ENCODE measurements around the gene GZMB. TPM values are rescaled to one million over a fixed set of nuclear protein-coding genes. Genes with fewer than 3 reads are reported as not detected.

The GZMB gene
- total RNA-seq, 1 experiment from 2014 or later = not detected

DNA sequence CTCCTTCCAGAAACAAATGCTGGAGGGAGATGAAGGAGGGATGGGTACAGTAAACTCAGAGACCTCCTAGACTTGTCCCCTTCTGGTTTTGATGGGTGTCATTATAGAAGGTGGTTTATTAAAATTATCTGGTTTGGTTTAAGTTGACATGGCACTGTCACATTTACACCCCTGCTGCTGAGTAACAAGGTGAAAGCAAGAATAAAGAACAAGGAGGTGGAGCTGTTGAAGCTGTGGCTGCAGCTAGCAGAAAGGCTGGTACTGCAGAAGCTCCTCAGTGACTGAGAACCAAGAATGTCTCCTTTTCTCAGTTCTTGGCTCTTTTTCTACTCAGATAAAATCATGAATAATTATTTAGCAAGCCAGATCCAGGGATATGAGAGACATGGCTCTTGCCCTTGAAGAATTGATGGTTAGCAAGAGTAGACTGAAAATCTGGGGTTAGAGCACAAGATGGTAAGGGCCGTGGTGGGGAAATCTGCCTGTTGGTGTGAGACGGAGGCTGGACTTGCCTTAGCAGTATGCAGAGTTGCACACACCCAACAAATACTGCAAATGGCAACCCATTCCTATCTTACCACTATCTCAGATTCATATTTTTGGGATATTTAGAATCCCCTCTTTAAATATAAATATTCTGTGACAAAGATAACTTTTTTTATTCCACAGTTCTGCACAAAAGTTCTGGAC, 24.2 kb downstream of the GZMB start, which contains the start of gene GZMH:
Gene GZMH, minus strand, starts transcription at position 31 of the 690 bp plus-strand sequence. CDS start 72 bp downstream, outside the sequence.
- ChIA-PET CTCF (interaction anchor here (0.7 to 1.5 kb wide), 2 partner anchors 70 to 97 kb away, joined by 3 read pairs; no protein-coding TSS in a partner anchor), POLR2A (no interaction called here)
- H3K27ac Mint-ChIP-seq (ENCODE audit: low read depth, unreplicated experiment) = no peak within 1 kb of the TSS
- H3K27me3 Mint-ChIP-seq (ENCODE audit: insufficient read depth, unreplicated experiment) = peaks cover 11% of the 10 kb centered on the region
- DNase-seq (ENCODE audit: unreplicated experiment) = no peak
- intact Hi-C loops (cut with micrococcal nuclease) = loop anchor here (5.0 kb wide), 1 partner anchor 68 kb away; no protein-coding TSS in a partner anchor
- no peaks in the 10 kb centered on the region for H3K36me3 Mint-ChIP-seq (ENCODE audit: insufficient read depth, unreplicated experiment)
- no TSS peak for BruUV-seq (replicated peaks)
- TF ChIP-seq, protein P1, sequence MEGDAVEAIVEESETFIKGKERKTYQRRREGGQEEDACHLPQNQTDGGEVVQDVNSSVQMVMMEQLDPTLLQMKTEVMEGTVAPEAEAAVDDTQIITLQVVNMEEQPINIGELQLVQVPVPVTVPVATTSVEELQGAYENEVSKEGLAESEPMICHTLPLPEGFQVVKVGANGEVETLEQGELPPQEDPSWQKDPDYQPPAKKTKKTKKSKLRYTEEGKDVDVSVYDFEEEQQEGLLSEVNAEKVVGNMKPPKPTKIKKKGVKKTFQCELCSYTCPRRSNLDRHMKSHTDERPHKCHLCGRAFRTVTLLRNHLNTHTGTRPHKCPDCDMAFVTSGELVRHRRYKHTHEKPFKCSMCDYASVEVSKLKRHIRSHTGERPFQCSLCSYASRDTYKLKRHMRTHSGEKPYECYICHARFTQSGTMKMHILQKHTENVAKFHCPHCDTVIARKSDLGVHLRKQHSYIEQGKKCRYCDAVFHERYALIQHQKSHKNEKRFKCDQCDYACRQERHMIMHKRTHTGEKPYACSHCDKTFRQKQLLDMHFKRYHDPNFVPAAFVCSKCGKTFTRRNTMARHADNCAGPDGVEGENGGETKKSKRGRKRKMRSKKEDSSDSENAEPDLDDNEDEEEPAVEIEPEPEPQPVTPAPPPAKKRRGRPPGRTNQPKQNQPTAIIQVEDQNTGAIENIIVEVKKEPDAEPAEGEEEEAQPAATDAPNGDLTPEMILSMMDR (IDR thresholded peaks at IDR 0.05; ENCODE audit: unreplicated experiment) = no peak
- no peaks in the 10 kb centered on the region for H3K4me1 Mint-ChIP-seq (ENCODE audit: insufficient read depth, unreplicated experiment)
- no peak within 1 kb of the TSS for H3K4me3 Mint-ChIP-seq (ENCODE audit: unreplicated experiment)
- H3K9me3 Mint-ChIP-seq (ENCODE audit: unreplicated experiment) = no peaks in the 10 kb centered on the region

DNA sequence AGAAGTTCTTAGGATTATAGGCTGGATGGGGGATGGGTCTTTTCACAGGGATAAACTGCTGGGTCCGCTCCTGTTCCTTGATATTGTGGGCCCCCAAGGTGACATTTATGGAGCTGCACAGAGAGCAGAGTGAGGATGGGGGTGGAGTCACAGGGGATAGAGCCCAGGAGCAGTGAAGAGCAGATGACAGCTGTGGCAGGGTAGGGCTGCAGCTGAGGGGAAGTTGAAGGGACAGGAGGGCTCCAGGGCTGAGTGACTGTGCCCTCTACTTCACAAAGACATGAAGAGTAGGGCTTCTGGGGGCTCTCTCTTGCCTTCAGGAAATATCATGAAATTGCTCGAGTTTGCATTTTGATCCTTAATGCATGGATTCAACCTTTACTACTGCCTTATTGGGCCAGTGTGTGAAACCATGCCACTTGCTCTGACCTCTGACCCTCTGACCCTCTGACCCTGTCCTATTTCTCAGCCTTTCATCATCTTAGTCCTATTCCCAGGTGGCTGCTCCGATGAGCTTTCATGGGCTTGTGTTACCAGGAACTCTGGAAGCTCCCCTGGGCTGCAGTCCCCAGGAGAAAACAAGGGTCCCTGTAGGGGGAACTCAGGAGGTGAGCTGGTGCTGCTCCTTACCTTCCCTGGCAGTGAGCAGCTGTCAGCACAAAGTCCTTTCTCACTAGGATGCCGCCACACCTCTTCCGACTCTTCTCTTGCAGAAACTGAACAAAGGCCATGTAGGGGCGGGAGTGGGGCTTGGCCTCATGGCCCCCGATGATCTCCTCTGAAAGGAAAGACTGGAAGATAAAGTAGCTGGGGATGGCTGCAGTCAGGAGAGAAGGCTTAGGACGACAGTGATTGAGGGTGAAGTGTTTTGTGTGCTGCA, 26.1 kb downstream of the GZMB start:
- no peak for DNase-seq (ENCODE audit: unreplicated experiment)
- H3K4me3 Mint-ChIP-seq (ENCODE audit: unreplicated experiment) = no peak overlapping the region
- ChIA-PET POLR2A (no interaction called here), CTCF (no interaction called here)
- no TSS peak for BruUV-seq (replicated peaks)
- H3K27ac Mint-ChIP-seq (ENCODE audit: low read depth, unreplicated experiment) = no peak overlapping the region
- H3K27me3 Mint-ChIP-seq (ENCODE audit: insufficient read depth, unreplicated experiment) = peaks cover 11% of the 10 kb centered on the region
- no peaks in the 10 kb centered on the region for H3K4me1 Mint-ChIP-seq (ENCODE audit: insufficient read depth, unreplicated experiment)
- H3K36me3 Mint-ChIP-seq (ENCODE audit: insufficient read depth, unreplicated experiment) = no peaks in the 10 kb centered on the region
- no peaks in the 10 kb centered on the region for H3K9me3 Mint-ChIP-seq (ENCODE audit: unreplicated experiment)
- intact Hi-C loops (cut with micrococcal nuclease) = loop anchor here (5.0 kb wide), 1 partner anchor 69 kb away; no protein-coding TSS in a partner anchor
- TF ChIP-seq, protein P1 (IDR thresholded peaks at IDR 0.05; ENCODE audit: unreplicated experiment) = no peak

DNA sequence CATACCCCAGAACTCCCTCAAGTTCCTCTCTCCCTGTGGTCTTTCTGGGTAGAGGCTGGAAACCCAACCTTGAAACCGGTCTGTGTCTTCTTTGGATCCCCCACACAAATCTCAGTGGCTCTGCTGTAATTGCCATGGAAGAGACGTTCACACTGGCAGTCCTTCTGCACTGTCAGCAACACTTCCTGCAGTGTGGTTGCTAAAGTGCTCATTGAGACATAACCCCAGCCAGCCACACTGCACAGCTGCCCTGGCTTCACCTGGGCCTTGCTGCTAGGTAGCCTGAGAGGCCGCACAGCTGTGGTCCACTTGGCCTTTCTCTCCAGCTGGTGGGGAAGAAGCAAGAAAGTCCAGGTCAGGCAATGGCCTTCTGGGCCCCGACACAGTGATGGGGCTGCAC, 26.9 kb downstream of the GZMB start:
- no peak for DNase-seq (ENCODE audit: unreplicated experiment)
- POLR2A ChIA-PET = no interaction called here
- intact Hi-C loops (cut with micrococcal nuclease) = loop anchor here (5.0 kb wide), 1 partner anchor 70 kb away; no protein-coding TSS in a partner anchor
- Mint-ChIP-seq H3K27ac (ENCODE audit: low read depth, unreplicated experiment) (no peak overlapping the region), H3K36me3 (ENCODE audit: insufficient read depth, unreplicated experiment) (no peaks in the 10 kb centered on the region), H3K9me3 (ENCODE audit: unreplicated experiment) (no peaks in the 10 kb centered on the region), H3K4me3 (ENCODE audit: unreplicated experiment) (no peak overlapping the region), H3K27me3 (ENCODE audit: insufficient read depth, unreplicated experiment) (peaks cover 11% of the 10 kb centered on the region), H3K4me1 (ENCODE audit: insufficient read depth, unreplicated experiment) (no peaks in the 10 kb centered on the region)
- TF ChIP-seq, protein P1 (IDR thresholded peaks at IDR 0.05; ENCODE audit: unreplicated experiment) = no peak
- CTCF ChIA-PET = no interaction called here
- BruUV-seq (replicated peaks) = no TSS peak

DNA sequence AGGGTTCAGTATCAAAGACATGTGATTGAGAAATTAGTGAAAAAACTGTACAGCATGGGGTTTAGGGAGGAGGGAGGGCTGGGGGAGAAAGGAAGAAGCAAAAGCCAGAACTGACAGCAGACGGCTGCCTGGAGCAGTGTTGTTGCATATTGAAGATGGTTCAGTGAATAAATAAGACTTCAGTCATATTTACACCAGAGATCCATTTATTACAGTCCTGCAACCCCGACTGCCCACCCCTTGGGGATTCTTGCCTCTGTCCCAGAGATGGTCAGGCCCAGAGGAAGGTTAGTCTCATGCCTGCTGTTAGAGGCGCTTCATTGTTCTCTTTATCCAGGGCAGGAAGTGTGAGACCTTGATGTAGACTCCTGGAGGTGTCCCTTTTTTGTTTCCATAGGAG, 27.7 kb downstream of the GZMB start:
- ChIA-PET CTCF (interaction anchor here (0.6 kb wide), 1 partner anchor 27 kb away, joined by 3 read pairs; no protein-coding TSS in a partner anchor), POLR2A (no interaction called here)
- Mint-ChIP-seq H3K27me3 (ENCODE audit: insufficient read depth, unreplicated experiment) (peaks cover 11% of the 10 kb centered on the region), H3K27ac (ENCODE audit: low read depth, unreplicated experiment) (no peak overlapping the region), H3K9me3 (ENCODE audit: unreplicated experiment) (no peaks in the 10 kb centered on the region), H3K4me3 (ENCODE audit: unreplicated experiment) (no peak overlapping the region), H3K4me1 (ENCODE audit: insufficient read depth, unreplicated experiment) (no peaks in the 10 kb centered on the region), H3K36me3 (ENCODE audit: insufficient read depth, unreplicated experiment) (no peaks in the 10 kb centered on the region)
- intact Hi-C loops (cut with micrococcal nuclease) = loop anchor here (5.0 kb wide), 1 partner anchor 71 kb away; no protein-coding TSS in a partner anchor
- TF ChIP-seq, protein P1 (IDR thresholded peaks at IDR 0.05; ENCODE audit: unreplicated experiment) = no peak
- no TSS peak for BruUV-seq (replicated peaks)
- no peak for DNase-seq (ENCODE audit: unreplicated experiment)
